Measurements from ENCODE around the gene BIRC6.

The BIRC6 gene

GRCh38 chr2:32478889-32479620 lies 122.2 kb downstream of the BIRC6 start:
- no peak for TF ChIP-seq CTCF (IDR thresholded peaks at IDR 0.05; ENCODE audit: control insufficient read depth, insufficient read depth, low read depth, low read length, missing control alignments)
- peak; percentile 10 for DNase-seq (ENCODE audit: low read depth)
- no peak overlapping the region for H3K4me3 ChIP-seq (ENCODE audit: control insufficient read depth, low read depth, low read length)

GRCh38 chr2:32479993-32480392 lies 123.2 kb downstream of the BIRC6 start:
- TF ChIP-seq CTCF (IDR thresholded peaks at IDR 0.05; ENCODE audit: control insufficient read depth, insufficient read depth, low read depth, low read length, missing control alignments), result no peak
- no peak for DNase-seq (ENCODE audit: low read depth)
- no peak overlapping the region for H3K4me3 ChIP-seq (ENCODE audit: control insufficient read depth, low read depth, low read length)

GRCh38 chr2:32482471-32482870 lies 125.6 kb downstream of the BIRC6 start:
- no peak for TF ChIP-seq CTCF (IDR thresholded peaks at IDR 0.05; ENCODE audit: control insufficient read depth, insufficient read depth, low read depth, low read length, missing control alignments)
- H3K4me3 ChIP-seq (ENCODE audit: control insufficient read depth, low read depth, low read length), result no peak overlapping the region
- DNase-seq (ENCODE audit: low read depth), result no peak

GRCh38 chr2:32484937-32485336 lies 128.1 kb downstream of the BIRC6 start:
- H3K4me3 ChIP-seq (ENCODE audit: control insufficient read depth, low read depth, low read length), result no peak overlapping the region

GRCh38 chr2:32485399-32485798 lies 128.6 kb downstream of the BIRC6 start:
- no peak overlapping the region for H3K4me3 ChIP-seq (ENCODE audit: control insufficient read depth, low read depth, low read length)
- no peak for TF ChIP-seq CTCF (IDR thresholded peaks at IDR 0.05; ENCODE audit: control insufficient read depth, insufficient read depth, low read depth, low read length, missing control alignments)
- DNase-seq (ENCODE audit: low read depth), result peak; percentile 39

More at GRCh38 chr2:32484937-32485336, 128.1 kb downstream of the BIRC6 start:
- no peak for TF ChIP-seq CTCF (IDR thresholded peaks at IDR 0.05; ENCODE audit: control insufficient read depth, insufficient read depth, low read depth, low read length, missing control alignments)
- DNase-seq (ENCODE audit: low read depth), result peak; percentile 91

- no peak for DNase-seq (ENCODE audit: low read depth)
- no peak for TF ChIP-seq CTCF (IDR thresholded peaks at IDR 0.05; ENCODE audit: control insufficient read depth, insufficient read depth, low read depth, low read length, missing control alignments)
- H3K4me3 ChIP-seq (ENCODE audit: control insufficient read depth, low read depth, low read length), result no peak overlapping the region
Observed at GRCh38 chr2:32489061-32489460, 132.2 kb downstream of the BIRC6 start.
